Measurements from ENCODE around the gene CACNB2. TPM values are rescaled to one million over a fixed set of nuclear protein-coding genes. Genes with fewer than 3 reads are reported as not detected.

CACNB2 gene
- polyA plus RNA-seq, 2 of the 4 experiments (the other 2 are of a cell fraction) = not detected

- H3K9me3 ChIP-seq = no peaks in the 10 kb centered on the region
- POLR2A ChIA-PET = no interaction called here
- FAIRE-seq (no peak), ATAC-seq (no peak), DNase-seq (ENCODE audit: low read depth in 1 of 2, low spot score in 1 of 2) (no peak)
- no peak overlapping the region for H3K4me2 ChIP-seq
- TF ChIP-seq CTCF (IDR thresholded peaks at IDR 0.05) = no peak
- TF ChIP-seq FOXS1 (CRISPR knock-in tag; IDR thresholded peaks at IDR 0.05) = no peak
- H3K4me1 ChIP-seq = no peaks in the 10 kb centered on the region
- H3K27ac ChIP-seq = no peak overlapping the region
- no peak overlapping the region for H3K4me3 ChIP-seq
- CTCF ChIA-PET = interaction anchor here (0.6 to 1.4 kb wide), 2 partner anchors 20 to 21 kb away, joined by 3 to 5 read pairs; no protein-coding TSS in a partner anchor
- WGBS (ENCODE audit: missing lambda C conversion rate) = 4% methylated on average over 1 of the region's 1 CpG
Observed at GRCh38 chr10:18219146-18219545, 78.9 kb downstream of the CACNB2 start.

- CTCF ChIA-PET = no interaction called here
- FAIRE-seq = no peak
- no peak for ATAC-seq
- WGBS (ENCODE audit: missing lambda C conversion rate) = 31% methylated on average over 4 of the region's 4 CpGs
- DNase-seq (ENCODE audit: low read depth in 1 of 2, low spot score in 1 of 2) = no peak
- no peaks in the 10 kb centered on the region for H3K4me1 ChIP-seq
- H3K27ac ChIP-seq = no peak overlapping the region
- no peaks in the 10 kb centered on the region for H3K9me3 ChIP-seq
- TF ChIP-seq ZSCAN20 (CRISPR knock-in tag; IDR thresholded peaks at IDR 0.05) (no peak), SREBF2 (IDR thresholded peaks at IDR 0.05) (no peak), PBX3 (IDR thresholded peaks at IDR 0.05) (no peak), FOSB (CRISPR knock-in tag; IDR thresholded peaks at IDR 0.05) (no peak), HOXB13 (CRISPR knock-in tag; IDR thresholded peaks at IDR 0.05; ENCODE audit: low read depth) (no peak), FOSL2 (IDR thresholded peaks at IDR 0.05) (no peak), FOSL2 (CRISPR knock-in tag; IDR thresholded peaks at IDR 0.05) (no peak), TP53 (CRISPR knock-in tag; IDR thresholded peaks at IDR 0.05) (no peak)
- no peak overlapping the region for H3K4me3 ChIP-seq
- H3K4me2 ChIP-seq = no peak overlapping the region
- POLR2A ChIA-PET = no interaction called here
Observed at GRCh38 chr10:18221123-18221522, 80.9 kb downstream of the CACNB2 start.

- 20% methylated on average over 4 of the region's 4 CpGs for WGBS (ENCODE audit: missing lambda C conversion rate)
- FAIRE-seq = no peak
Observed at GRCh38 chr10:18221882-18222281, 81.7 kb downstream of the CACNB2 start.

GRCh38 chr10:18222866-18223265, 82.6 kb downstream of the CACNB2 start:
- CTCF ChIA-PET = no interaction called here
- WGBS (ENCODE audit: missing lambda C conversion rate) = 35% methylated on average over 3 of the region's 3 CpGs
- POLR2A ChIA-PET = no interaction called here
- H3K4me3 ChIP-seq = no peak overlapping the region
- ATAC-seq = no peak
- FAIRE-seq = no peak
- H3K9me3 ChIP-seq = no peaks in the 10 kb centered on the region
- TF ChIP-seq HOXA7 (CRISPR knock-in tag; IDR thresholded peaks at IDR 0.05) = no peak
- no peak for TF ChIP-seq EP300 (IDR thresholded peaks at IDR 0.05)
- no peak for TF ChIP-seq CHD4 (IDR thresholded peaks at IDR 0.05; ENCODE audit: borderline replicate concordance)
- TF ChIP-seq BHLHE40 (IDR thresholded peaks at IDR 0.05; ENCODE audit: low read depth, low read length) = no peak
- no peak for TF ChIP-seq JUN (IDR thresholded peaks at IDR 0.05)
- TF ChIP-seq PHF8 (IDR thresholded peaks at IDR 0.05; ENCODE audit: borderline replicate concordance, low read depth) = no peak
- no peak for TF ChIP-seq MAX (IDR thresholded peaks at IDR 0.05)
- no peak for TF ChIP-seq TFCP2L1 (CRISPR knock-in tag; IDR thresholded peaks at IDR 0.05)
- no peak for TF ChIP-seq ZNF302 (CRISPR knock-in tag; IDR thresholded peaks at IDR 0.05)
- no peak for TF ChIP-seq KDM5A (IDR thresholded peaks at IDR 0.05)
- no peak for TF ChIP-seq MYC (IDR thresholded peaks at IDR 0.05; ENCODE audit: borderline replicate concordance, low read length)
- TF ChIP-seq FOXS1 (CRISPR knock-in tag; IDR thresholded peaks at IDR 0.05) = no peak
- no peak for TF ChIP-seq USF2 (IDR thresholded peaks at IDR 0.05)
- TF ChIP-seq POLR2A (IDR thresholded peaks at IDR 0.05; ENCODE audit: low read length) = no peak
- no peak for TF ChIP-seq EHF (CRISPR knock-in tag; IDR thresholded peaks at IDR 0.05)
- no peak for TF ChIP-seq HES2 (IDR thresholded peaks at IDR 0.05)
- TF ChIP-seq ESRRA (IDR thresholded peaks at IDR 0.05; ENCODE audit: borderline replicate concordance, low read length) = no peak
- TF ChIP-seq NR3C1 (IDR thresholded peaks at IDR 0.05) = no peak
- TF ChIP-seq RNF2 (IDR thresholded peaks at IDR 0.05; ENCODE audit: borderline replicate concordance, low read depth) = no peak
- H3K4me1 ChIP-seq = no peaks in the 10 kb centered on the region
- H3K4me2 ChIP-seq = no peak overlapping the region
- no peak overlapping the region for H3K27ac ChIP-seq
- DNase-seq (ENCODE audit: low read depth in 1 of 2, low spot score in 1 of 2) = no peak

More at GRCh38 chr10:18221882-18222281, 81.7 kb downstream of the CACNB2 start:
- ChIA-PET CTCF (interaction anchor here (0.6 kb wide), 1 partner anchor 374 kb away, joined by 3 read pairs; no protein-coding TSS in a partner anchor), POLR2A (no interaction called here)
- H3K27ac ChIP-seq = no peak overlapping the region
- no peak for DNase-seq (ENCODE audit: low read depth in 1 of 2, low spot score in 1 of 2)
- no peak overlapping the region for H3K4me3 ChIP-seq
- ATAC-seq = no peak
- H3K9me3 ChIP-seq = no peaks in the 10 kb centered on the region
- no peak overlapping the region for H3K4me2 ChIP-seq
- TF ChIP-seq CHD4 (IDR thresholded peaks at IDR 0.05; ENCODE audit: borderline replicate concordance) = no peak
- H3K4me1 ChIP-seq = no peaks in the 10 kb centered on the region

Measured in A549 (cell line).